HG02884 (cell line): ENCODE data around the gene TTC29.
"Not testable (repeated sequence)": the region's sequence is repeated elsewhere in the genome, so short reads cannot be mapped to it uniquely, and the experiment has no call there.

Experiments used
- ATAC-seq: cut with Tn5 transposase; IDR thresholded peaks from one replicate; pipeline ENCODE4 v1.9.1; 2021; ENCODE audit warnings: mild to moderate bottlenecking, moderate library complexity; ENCODE audit not compliant: unreplicated experiment

TTC29 gene

GRCh38 chr4:146723519-146723918 lies 222.1 kb downstream of the TTC29 start:
- not testable (repeated sequence) for ATAC-seq

DNA sequence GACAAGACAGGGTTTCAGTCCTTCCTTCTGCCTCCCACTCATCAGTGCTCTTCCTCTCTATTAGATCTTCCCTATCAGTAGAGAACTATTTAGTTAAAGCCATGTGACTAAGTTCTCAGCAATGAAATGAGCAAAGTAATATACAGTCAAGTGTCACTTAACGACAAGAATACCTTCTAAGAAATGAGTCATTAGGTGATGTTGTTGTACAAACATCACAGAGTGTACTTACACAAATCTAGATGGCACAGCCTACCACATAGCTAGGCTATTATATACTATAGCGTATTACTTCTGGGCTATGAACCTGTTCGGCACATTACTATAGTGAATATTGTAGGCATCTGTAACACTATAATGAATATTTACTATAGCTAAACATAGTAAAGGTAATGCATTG lies 235.7 kb downstream of the TTC29 start:
- no peak for ATAC-seq

- no peak for ATAC-seq
These were observed 245.8 kb downstream of the TTC29 start for GRCh38 chr4:146699910-146700309.

DNA sequence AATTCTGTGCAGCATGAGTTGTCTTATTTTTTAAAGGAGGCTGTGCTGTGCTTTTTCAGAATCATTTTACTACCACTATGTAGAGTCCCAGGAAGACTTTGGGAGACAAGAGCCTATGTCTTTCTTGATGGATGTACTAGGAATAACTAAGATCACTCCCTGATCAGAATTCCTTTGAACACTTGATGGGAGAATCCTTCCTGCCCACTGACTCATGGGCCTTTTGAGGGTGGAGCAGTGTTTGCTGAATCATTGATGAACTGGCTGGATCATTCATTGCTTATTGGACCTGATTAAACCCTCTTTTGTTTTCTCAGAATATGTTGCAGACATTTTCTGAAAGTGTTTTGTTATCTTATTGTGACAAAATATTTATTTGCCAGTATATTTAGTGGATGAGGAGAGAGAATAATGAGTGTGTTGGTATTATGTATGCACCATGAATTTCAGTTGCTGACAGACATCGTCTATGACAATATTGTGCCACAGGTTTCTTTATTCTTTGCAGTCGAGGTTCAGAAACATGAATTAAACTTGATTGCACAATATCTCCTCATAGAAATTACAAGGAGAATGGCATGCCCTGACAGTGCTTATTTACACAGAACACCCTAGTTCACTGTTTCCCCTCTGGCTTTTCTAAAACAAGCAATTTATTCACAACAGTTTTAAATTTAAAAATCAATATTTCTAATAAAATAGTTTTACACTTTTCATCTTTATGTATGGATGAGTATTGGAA lies 270.7 kb downstream of the TTC29 start:
- no peak for ATAC-seq

DNA sequence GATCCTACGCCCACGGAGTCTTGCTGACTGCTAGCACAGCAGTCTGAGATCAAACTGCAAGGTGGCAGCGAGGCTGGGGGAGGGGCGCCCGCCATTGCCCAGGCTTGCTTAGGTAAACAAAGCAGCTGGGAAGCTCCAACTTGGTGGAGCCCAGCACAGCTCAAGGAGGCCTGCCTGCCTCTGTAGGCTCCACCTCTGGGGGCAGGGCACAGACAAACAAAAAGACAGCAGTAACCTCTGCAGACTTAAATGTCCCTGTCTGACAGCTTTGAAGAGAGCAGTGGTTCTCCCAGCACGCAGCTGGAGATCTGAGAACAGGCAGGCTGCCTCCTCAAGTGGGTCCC lies 281.7 kb downstream of the TTC29 start:
- ATAC-seq: not testable (repeated sequence)

DNA sequence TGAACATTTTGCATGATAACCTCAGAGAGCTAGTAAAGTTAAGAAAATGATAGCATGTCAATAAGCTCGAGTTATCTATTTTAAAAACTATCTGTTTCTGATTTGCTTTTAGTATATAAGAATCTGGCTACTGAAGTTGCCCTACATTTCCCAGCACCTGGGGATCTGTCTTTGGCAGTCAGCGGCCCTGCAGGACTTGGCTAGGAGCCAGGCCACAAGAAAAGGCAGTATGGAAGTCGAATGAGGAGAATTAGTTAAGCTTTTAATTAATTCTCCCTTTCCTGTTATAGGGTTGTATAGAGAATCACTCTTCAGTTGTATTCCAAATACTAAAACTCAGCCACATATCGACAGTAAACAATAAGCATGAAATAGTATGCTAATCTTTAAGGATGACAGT lies 284.3 kb downstream of the TTC29 start:
- no peak for ATAC-seq
